CD4-positive, alpha-beta T cell treated with Interleukin-4 for 1 hour (primary cell): ENCODE data around the gene TBXT.
"Not testable (repeated sequence)": the region's sequence is repeated elsewhere in the genome, so short reads cannot be mapped to it uniquely, and the experiment has no call there.

ENCODE experiments used
- DNase-seq, 2 donors: peaks; one replicate each; pipeline ENCODE4 v3.0.0-alpha.2; 2020 to 2022

The TBXT gene

DNA sequence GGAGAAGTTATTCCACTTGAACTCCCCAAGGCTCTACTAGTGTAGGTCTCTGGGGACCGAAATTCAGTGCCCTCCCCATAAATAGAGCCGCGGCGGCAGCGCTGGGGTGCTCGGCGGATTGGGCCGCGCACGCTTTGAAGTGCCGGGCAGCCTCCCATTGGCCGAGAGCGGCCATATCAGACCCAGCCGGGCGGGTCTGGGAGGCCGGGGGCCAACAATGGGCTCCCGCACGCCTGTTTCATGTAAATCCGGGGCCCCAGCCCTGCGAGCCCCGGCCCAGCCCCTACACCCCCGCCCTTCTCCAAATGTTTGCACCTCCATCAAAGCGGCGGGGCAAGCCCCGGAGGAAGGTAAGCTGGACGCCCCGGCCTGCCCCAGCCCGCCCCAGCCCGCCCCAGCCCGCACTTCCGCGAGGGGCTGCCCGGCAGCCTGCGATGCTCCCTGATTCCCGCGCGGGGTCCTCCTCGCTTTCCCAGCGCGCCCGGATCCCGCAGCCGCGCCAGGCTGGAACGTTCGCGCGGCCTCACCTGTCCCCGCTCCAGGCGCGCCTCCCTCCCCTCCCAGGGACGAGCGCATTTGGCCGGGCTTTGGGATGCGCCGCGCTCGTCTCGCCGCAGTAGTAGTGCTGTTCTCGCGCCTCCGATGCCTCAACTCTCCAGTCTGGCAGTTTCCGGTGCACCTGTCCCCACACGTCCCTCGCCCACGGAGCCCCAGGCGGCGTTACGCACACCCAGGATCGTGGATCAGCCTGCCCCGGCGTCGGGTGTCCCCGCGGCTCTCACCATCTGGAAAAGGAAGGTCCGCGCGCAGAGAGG, at the start of gene TBXT:
Gene TBXT, minus strand, starts transcription at position 51 of the 815 bp plus-strand sequence. CDS start 260 bp downstream, outside the sequence.
- no peak for DNase-seq

- DNase-seq = no peak
Observed at GRCh38 chr6:166207284-166207561, 39.6 kb upstream of the TBXT start.

DNA sequence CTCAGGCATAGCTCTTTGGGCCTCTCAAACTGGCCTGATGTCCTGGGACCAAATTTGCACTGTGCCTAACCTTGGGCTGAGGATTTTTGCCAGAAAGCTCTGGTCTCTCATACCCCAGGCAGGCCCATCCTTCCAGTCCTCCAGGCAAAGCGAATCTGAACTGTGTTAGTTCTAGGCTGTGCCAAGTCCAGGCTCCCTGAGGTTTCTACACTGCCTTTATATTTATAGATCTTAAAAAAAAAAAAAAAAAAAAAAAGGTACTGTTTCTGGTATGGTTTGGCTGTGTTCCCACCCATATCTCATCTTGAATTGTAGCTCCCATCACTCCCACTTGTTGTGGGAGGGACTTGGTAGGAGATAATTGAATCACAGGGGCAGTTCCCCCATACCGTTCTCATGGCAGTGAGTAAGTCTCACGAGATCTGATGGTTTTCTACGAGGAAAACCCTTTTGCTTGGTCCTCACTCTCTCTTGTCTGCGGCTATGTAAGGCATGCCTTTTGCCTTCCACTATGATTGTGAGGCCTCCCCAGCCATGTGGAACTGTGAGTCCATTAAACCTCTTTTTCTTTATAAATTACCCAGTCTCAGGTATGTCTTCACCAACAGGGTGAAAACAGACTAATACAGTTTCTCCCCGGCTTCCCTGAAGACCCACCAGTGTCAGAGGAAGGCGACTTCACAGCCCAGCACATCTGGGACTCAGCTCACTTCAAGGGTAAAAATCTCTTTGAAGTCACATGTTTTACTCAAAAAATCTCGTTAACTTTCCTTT, 39.0 kb upstream of the TBXT start:
- DNase-seq = no peak

DNA sequence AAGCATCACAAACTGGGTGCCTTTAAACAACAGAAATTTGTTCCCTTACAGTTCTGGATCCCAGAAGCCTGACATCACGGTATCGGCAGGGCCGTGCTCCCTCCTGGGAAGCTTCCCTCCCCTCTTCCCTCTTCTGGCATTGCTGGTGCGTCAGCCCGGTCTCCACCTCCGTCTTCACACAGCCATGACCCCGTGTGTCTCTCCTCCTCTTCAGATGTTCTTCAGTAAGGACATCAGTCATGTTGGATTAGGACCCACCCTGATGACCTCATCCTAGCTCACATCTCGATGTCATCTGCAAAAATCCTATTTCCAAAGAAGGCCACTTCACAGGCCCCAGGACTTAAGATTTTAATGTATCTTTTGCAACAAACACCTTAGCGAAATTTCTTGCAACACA, 38.4 kb upstream of the TBXT start:
- DNase-seq = no peak

- no peak for DNase-seq
Observed at GRCh38 chr6:166204852-166205650, 37.4 kb upstream of the TBXT start.

DNA sequence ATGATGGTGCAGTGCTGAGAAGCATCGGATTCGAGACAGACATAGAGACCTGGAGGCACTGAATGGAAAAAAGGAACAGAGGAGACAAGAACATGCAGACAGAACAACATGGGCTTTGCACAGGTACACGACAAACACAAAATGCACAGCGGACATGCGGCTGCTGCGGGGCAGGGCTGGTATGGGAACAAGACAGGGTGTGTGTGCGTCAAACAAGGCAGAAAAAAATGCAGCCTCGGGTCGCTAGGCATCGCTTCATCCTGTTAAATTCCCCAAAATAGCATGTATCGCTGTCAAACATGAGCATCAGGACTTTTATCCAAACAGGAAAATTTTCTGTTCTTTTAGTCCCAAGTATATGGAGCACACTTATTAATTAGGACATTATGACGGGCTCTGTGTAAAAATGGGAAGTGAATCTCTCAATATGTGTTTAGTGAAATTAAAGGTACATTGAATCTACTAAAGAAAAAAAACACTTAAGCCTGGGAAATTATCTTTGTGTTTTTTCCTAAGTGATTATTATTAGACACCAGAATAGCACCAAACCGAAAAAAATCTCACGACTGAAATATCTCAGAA, 36.1 kb upstream of the TBXT start:
- DNase-seq = no peak

GRCh38 chr6:166203003-166203640, 35.5 kb upstream of the TBXT start:
- no peak for DNase-seq

DNA sequence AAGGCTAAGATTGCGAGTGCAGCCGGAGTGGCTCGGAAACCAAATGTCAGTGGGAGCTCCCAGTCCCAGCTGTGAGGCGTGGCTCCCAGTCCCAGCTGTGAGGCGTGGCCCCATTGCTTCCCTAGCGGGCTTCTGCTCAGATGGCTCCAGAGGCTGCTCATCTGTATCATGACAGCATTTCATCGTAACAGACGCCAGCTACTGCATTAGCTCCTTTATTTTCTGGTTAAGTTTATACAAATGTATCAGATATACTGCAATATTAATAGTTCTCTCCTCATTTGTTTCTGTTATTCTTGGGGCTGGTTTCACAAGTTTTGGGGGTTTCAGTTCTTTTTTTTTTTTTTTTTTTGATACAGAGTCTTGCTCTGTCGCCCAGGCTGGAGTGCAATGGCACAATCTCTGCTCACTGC, 34.7 kb upstream of the TBXT start:
- peak in 1 of 2 donors; percentile 31 for DNase-seq

DNA sequence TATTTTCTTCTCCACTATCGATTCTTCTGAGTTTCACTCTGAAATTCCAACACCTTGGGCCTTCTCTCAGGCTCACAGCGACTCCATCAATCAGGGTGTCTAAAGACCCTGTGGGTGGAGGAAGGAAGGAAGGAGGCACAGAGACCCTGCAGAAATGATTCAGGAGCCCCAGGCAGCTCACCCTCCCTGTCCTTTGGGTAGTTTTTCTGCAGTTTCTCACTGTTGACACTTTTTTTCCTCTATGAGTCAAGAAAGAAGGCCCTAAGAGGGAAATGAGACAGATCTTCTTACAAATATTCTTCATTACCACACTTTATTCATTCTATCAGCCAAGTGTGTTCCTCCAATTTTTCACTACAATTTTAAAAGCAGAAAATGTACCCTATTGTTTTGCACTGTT, 34.2 kb upstream of the TBXT start:
- no peak for DNase-seq

DNA sequence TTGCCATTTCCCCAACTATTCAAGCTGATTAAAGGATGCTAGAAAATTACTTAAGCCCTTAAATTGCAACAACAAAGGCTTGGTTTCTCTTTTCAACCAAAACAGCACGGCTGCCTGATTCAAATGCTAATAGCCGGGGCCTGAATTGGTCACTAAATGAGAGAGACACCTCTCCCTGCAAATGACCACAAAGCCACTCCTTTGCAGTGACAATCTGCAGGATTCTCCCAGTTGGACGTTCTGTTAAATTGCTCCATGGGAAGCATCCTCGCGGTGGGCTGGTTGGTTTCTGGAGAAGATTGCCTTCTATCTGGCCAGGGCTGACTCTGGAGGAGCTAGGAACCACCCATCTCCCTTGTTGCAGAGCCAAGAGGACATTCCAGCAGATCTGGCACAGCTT, 29.7 kb upstream of the TBXT start:
- DNase-seq = no peak

DNA sequence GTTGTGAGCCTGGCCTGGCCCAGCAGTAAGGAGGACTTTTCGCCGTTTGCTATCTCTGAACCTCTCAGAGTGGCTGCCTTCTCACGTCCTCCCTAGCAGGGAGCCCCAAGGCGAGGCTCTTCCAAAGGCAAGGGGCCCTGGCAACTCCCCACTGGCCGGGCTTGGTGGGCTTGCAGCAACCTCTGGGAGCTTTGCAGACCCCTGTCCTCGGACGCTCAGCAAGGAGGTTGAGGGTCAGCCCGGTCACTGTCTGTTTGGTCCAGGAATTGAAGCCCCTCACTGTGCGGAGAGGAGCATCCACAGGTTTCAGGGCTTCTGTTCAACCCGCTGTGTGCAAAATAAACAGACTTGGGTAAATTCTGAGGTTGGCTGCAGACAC, 28.2 kb upstream of the TBXT start:
- DNase-seq = no peak

DNA sequence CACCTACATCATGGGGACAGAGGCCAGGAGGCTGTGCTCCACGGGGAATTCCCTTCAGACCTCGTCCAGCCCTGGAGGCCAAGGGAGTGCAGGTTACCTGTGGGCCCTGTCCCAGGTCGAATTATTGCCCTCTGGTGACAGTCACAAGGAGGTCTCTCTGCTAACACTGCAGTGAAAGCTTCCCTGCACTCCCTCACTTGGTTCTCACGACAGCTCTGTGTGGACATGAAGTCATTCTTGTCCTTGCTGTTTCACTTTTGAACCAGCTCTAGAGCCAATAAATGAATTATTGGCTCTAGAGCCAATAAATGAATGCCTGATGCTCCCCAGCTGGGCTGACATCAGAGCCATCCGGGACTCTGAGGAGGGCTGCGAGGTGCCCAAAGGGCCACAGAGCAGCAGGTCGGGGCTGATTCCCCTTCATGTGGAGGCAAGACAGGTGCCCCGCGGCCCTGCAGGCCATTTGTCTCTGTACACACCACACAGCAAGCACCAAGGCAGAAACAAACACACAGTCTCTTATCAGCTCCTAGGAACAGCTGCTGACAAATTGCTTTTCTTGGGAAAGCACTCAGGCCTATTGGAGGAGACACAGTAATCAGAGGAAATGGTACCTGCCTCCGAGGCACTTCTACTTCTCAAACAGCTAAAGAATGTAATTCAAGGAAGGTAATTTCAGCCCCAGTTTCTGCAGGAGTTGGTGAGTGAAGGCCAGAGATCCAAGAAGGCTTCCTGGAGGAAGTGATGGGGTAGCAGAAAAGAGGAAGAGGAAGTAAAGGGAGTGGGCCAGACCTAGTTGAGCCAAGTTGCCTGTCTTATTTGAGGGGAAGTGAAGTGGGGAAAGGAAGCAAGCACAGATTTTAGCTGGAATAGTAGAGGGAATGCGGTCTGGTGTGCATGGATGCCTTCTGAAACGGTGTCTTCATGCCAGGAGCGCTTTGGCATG, 27.5 kb upstream of the TBXT start:
- DNase-seq = no peak

DNA sequence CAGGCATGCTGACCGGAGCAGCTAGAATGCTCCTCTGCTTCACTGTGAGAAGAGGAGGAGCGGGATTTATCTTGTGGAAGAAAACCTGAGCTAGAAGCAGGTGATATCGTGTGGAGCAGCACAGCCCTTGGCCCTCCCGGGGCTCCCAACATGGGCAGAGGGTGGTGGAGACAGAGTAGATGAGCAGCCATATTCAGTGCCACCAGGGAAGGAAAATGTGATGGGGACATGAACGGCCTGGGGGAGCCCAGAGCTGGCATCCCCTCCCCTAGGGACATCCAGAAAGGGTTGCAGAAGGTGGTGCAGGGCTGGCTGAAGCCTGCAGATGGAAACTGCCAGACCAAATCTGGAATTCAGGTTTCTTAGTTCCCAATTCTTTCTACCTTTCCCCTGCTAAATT, 24.9 kb upstream of the TBXT start:
- no peak for DNase-seq

DNA sequence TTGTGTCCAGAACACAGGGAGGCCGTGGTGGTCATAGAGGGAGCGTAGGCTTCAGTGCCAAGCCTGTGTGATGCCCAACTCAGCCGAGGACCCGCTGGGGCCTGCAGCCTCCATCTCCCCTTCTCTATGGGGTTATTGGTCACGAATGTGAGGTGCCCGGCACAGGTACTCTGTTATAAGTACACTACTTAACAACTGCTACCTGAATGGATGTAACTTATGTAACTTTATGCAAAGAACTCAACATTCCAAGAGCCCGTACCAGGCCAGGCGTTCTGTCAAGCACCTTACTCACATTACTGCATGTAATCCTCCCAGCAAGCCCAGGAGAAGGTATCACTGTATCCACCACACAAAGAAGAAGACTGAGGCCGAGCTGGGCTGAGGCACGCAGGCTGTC, 24.5 kb upstream of the TBXT start:
- DNase-seq = no peak

GRCh38 chr6:166179704-166180103, 12.1 kb upstream of the TBXT start:
- no peak for DNase-seq

DNA sequence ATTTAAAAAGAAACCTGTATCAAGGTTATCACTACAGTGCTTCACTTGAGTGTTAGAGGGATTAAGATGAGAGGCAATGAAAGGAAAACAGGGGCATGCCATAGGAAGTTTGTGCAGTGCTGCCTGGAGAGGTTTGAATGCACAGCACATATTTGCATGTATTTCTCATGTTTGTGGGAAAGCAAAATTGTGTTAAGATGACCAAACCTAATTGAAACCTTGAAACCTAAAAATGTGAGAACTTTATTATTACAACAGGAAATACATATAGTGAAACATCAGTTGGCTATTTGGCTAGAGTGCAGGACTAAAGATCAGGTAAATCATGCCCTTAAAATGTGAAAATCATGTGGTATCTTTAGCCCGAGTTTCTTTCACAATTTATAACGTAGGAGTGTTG, 8.5 kb upstream of the TBXT start:
- DNase-seq = no peak

DNA sequence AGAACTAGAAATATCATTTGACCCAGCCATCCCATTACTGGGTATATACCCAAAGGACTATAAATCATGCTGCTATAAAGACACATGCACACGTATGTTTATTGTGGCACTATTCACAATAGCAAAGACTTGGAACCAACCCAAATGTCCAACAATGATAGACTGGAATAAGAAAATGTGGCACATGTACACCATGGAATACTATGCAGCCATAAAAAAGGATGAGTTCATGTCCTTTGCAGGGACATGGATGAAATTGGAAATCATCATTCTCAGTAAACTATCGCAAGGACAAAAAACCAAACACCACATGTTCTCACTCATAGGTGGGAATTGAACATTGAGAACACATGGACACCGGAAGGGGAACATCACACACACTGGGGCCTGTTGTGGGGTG, 7.4 kb upstream of the TBXT start:
- DNase-seq = not testable (repeated sequence)

GRCh38 chr6:166174031-166174430, 6.4 kb upstream of the TBXT start:
- DNase-seq = no peak

- no peak for DNase-seq
Observed at GRCh38 chr6:166173281-166173951, 5.8 kb upstream of the TBXT start.

GRCh38 chr6:166172546-166172945, 4.9 kb upstream of the TBXT start:
- no peak for DNase-seq
